Activated T-helper 1 cell treated with Interleukin-2 at 50 U/mL for 16 hours (primary cell): ENCODE measurements around the gene ZNF584.
A peak's percentile ranks its signal among the peaks of the same experiment; 100 is the strongest.

Source experiments
- DNase-seq: peaks from one replicate; pipeline ENCODE4 v3.0.0-alpha.2; 2020; ENCODE audit warnings: low read depth

ZNF584 gene

GRCh38 chr19:58466089-58466759 is 57.8 kb downstream of the ZNF584 start:
- DNase-seq = no peak

GRCh38 chr19:58466760-58467589 is 58.5 kb downstream of the ZNF584 start, which contains the start of gene ZNF324:
TSS of gene ZNF324 (plus strand) at chr19:58467080. CDS start at chr19:58469186, 2,106 bp downstream.
- DNase-seq = peak; percentile 97
